ENCODE measurements around the gene CDH23.

DNA sequence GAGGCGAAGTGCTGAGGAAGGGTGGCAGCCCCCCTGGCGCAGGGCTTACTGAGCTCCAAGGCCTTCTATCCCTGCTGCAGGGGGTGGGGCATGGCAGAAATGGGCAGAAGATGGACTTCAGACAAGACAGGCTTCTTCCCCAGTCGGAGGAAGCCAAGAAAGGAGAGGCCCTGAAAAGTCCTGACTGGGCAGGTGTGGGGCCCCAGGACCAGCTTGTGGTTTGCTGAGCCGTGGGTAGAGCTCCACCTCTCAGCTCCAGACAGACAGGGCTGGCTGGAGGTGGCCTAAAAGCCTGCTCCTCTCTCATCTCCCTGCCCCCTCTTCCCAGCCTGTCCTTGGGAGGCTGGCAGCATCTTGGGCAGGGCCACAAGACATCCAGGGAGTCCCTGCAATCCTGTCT, 255.2 kb downstream of the CDH23 start:
- no peak for TF ChIP-seq ZNF764 (CRISPR knock-in tag; IDR thresholded peaks at IDR 0.05; ENCODE audit: low read depth)
- TF ChIP-seq POLR2AphosphoS2 (IDR thresholded peaks at IDR 0.05; ENCODE audit: low read length): no peak
- no peak for TF ChIP-seq EHMT2 (IDR thresholded peaks at IDR 0.05)
- TF ChIP-seq, protein P1, sequence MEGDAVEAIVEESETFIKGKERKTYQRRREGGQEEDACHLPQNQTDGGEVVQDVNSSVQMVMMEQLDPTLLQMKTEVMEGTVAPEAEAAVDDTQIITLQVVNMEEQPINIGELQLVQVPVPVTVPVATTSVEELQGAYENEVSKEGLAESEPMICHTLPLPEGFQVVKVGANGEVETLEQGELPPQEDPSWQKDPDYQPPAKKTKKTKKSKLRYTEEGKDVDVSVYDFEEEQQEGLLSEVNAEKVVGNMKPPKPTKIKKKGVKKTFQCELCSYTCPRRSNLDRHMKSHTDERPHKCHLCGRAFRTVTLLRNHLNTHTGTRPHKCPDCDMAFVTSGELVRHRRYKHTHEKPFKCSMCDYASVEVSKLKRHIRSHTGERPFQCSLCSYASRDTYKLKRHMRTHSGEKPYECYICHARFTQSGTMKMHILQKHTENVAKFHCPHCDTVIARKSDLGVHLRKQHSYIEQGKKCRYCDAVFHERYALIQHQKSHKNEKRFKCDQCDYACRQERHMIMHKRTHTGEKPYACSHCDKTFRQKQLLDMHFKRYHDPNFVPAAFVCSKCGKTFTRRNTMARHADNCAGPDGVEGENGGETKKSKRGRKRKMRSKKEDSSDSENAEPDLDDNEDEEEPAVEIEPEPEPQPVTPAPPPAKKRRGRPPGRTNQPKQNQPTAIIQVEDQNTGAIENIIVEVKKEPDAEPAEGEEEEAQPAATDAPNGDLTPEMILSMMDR (IDR thresholded peaks at IDR 0.05 in 2 of 3, conservative IDR thresholded peaks at IDR 0.05 in 1 of 3; ENCODE audit: insufficient read depth in 2 of 3, low read depth in 1 of 3, low read length in 3 of 3): no peak
- no peak for TF ChIP-seq CHD2 (IDR thresholded peaks at IDR 0.05; ENCODE audit: low read depth, low read length)
- no peak for TF ChIP-seq SRF (CRISPR knock-in tag; IDR thresholded peaks at IDR 0.05)
- TF ChIP-seq ZKSCAN8 (CRISPR knock-in tag; IDR thresholded peaks at IDR 0.05): no peak
- TF ChIP-seq ZNF175 (CRISPR knock-in tag; IDR thresholded peaks at IDR 0.05; ENCODE audit: low read depth): no peak
- TF ChIP-seq POLR2A (conservative IDR thresholded peaks at IDR 0.05): no peak
- no peak for TF ChIP-seq GATAD2B (IDR thresholded peaks at IDR 0.05; ENCODE audit: borderline replicate concordance)
